NCI-H82 (cell line): ENCODE data around the gene MLLT10.
"Not testable (repeated sequence)": the region's sequence is repeated elsewhere in the genome, so short reads cannot be mapped to it uniquely, and the experiment has no call there.

Experiments
- DNase-seq: peaks from one replicate; lab custom pipeline; 2025; lab: John Stamatoyannopoulos, UW

MLLT10 gene

GRCh38 chr10:21700474-21700873, 166.4 kb downstream of the MLLT10 start:
- DNase-seq: peak; percentile 1

GRCh38 chr10:21702633-21703111, 168.6 kb downstream of the MLLT10 start:
- DNase-seq: no peak

GRCh38 chr10:21705142-21705827, 171.3 kb downstream of the MLLT10 start:
- DNase-seq: no peak

GRCh38 chr10:21705828-21706176, 171.8 kb downstream of the MLLT10 start:
- DNase-seq: no peak

GRCh38 chr10:21707498-21707897, 173.5 kb downstream of the MLLT10 start:
- no peak for DNase-seq

GRCh38 chr10:21712975-21713374, 178.9 kb downstream of the MLLT10 start:
- no peak for DNase-seq

GRCh38 chr10:21715531-21716195, 181.6 kb downstream of the MLLT10 start:
- DNase-seq: no peak

GRCh38 chr10:21717437-21718054, 183.5 kb downstream of the MLLT10 start:
- DNase-seq: not testable (repeated sequence)

- no peak for DNase-seq
Measured at GRCh38 chr10:21719502-21719901, 185.5 kb downstream of the MLLT10 start.

- DNase-seq: peak; percentile 58
Measured at GRCh38 chr10:21720090-21720489, 186.1 kb downstream of the MLLT10 start.

GRCh38 chr10:21721000-21721665, 187.1 kb downstream of the MLLT10 start:
- DNase-seq: no peak

- DNase-seq: no peak
Measured at GRCh38 chr10:21722209-21722608, 188.2 kb downstream of the MLLT10 start.

GRCh38 chr10:21724020-21724589, 190.1 kb downstream of the MLLT10 start:
- DNase-seq: no peak

GRCh38 chr10:21724687-21725367, 190.8 kb downstream of the MLLT10 start:
- peak; percentile 97 for DNase-seq

GRCh38 chr10:21726601-21727225, 192.7 kb downstream of the MLLT10 start:
- DNase-seq: peak; percentile 81

GRCh38 chr10:21727452-21728168, 193.6 kb downstream of the MLLT10 start:
- DNase-seq: peak; percentile 74

GRCh38 chr10:21728618-21729017, 194.6 kb downstream of the MLLT10 start:
- DNase-seq: peak; percentile 30

- DNase-seq: peak; percentile 90
Measured at GRCh38 chr10:21732067-21732772, 198.2 kb downstream of the MLLT10 start.

- DNase-seq: peak; percentile 47
Measured at GRCh38 chr10:21733710-21734109, 199.7 kb downstream of the MLLT10 start.

GRCh38 chr10:21737106-21737505, 203.1 kb downstream of the MLLT10 start:
- no peak for DNase-seq
